GM12878 (cell line): ENCODE results near the gene GBP6. TPM values are rescaled to one million over a fixed set of nuclear protein-coding genes. Genes with fewer than 3 reads are reported as not detected.

Experiments used
- ATF2 ChIP-seq: IDR thresholded peaks from 2 replicates; pipeline ENCODE4 v1.6.1; 2012; ENCODE audit warnings: low read length, inconsistent platforms
- BRCA1 ChIP-seq: IDR thresholded peaks from 2 replicates; pipeline ENCODE4 v1.6.1; 2011; ENCODE audit warnings: low read depth, low read length, improper control_type of control experiment
- E2F4 ChIP-seq: IDR thresholded peaks from 2 replicates; pipeline ENCODE4 v1.6.1; 2012; ENCODE audit warnings: low read depth, low read length, improper control_type of control experiment
- EGR1 ChIP-seq, 2 experiments: IDR thresholded peaks; 1 replicate in 1 of 2; 2 replicates in 1 of 2; pipeline ENCODE4 v1.6.1; 2011 to 2012; ENCODE audit warnings: low read depth in 2 of 2, low read length in 2 of 2, borderline replicate concordance in 1 of 2, mild to moderate bottlenecking in 1 of 2, moderate library complexity in 1 of 2
- IKZF1 ChIP-seq: fragments of 450-650 bp; conservative IDR thresholded peaks from 2 replicates; pipeline ENCODE4 v1.6.1; 2017; ENCODE audit warnings: antibody characterized with exemption, mild to moderate bottlenecking
- IKZF2 ChIP-seq, 2 experiments: fragments of 450-650 bp; IDR thresholded peaks; 2 replicates each; pipeline ENCODE4 v1.6.1; 2017; ENCODE audit warnings: mild to moderate bottlenecking in 2 of 2, moderate library complexity in 2 of 2
- IRF3 ChIP-seq: fragments of 450-650 bp; IDR thresholded peaks from 2 replicates; pipeline ENCODE4 v1.6.1; 2014; ENCODE audit warnings: mild to moderate bottlenecking
- IRF4 ChIP-seq: IDR thresholded peaks from 2 replicates; pipeline ENCODE4 v1.6.1; 2011; ENCODE audit warnings: low read depth, low read length
- JUNB ChIP-seq: IDR thresholded peaks from 2 replicates; pipeline ENCODE4 v1.6.1; 2016; ENCODE audit warnings: antibody characterized with exemption, mild to moderate bottlenecking
- JUND ChIP-seq: IDR thresholded peaks from 2 replicates; pipeline ENCODE4 v1.6.1; 2012; ENCODE audit warnings: low read depth, mild to moderate bottlenecking, low read length, improper control_type of control experiment, moderate library complexity
- MEF2A ChIP-seq: IDR thresholded peaks from 2 replicates; pipeline ENCODE4 v1.6.1; 2011; ENCODE audit warnings: low read depth, mild to moderate bottlenecking, low read length, moderate library complexity; ENCODE audit not compliant: insufficient read depth
- MEF2B ChIP-seq: fragments of 450-650 bp; IDR thresholded peaks from 2 replicates; pipeline ENCODE4 v1.6.1; 2018; ENCODE audit warnings: mild to moderate bottlenecking, moderate library complexity; ENCODE audit not compliant: partially characterized antibody, poor library complexity, severe bottlenecking
- MLLT1 ChIP-seq: fragments of 450-650 bp; IDR thresholded peaks from 2 replicates; pipeline ENCODE4 v1.6.1; 2016; ENCODE audit warnings: mild to moderate bottlenecking
- MXI1 ChIP-seq: fragments of 150-350 bp; IDR thresholded peaks from 2 replicates; pipeline ENCODE4 v1.6.1; 2011; ENCODE audit warnings: low read depth, mild to moderate bottlenecking, inconsistent platforms, low read length, improper control_type of control experiment
- NBN ChIP-seq: fragments of 450-650 bp; IDR thresholded peaks from 2 replicates; pipeline ENCODE4 v1.6.1; 2016
- NFIC ChIP-seq: IDR thresholded peaks from 2 replicates; pipeline ENCODE4 v1.6.1; 2012; ENCODE audit warnings: low read depth, mild to moderate bottlenecking, inconsistent platforms, low read length, moderate library complexity
- POLR2A ChIP-seq: IDR thresholded peaks from 2 replicates; pipeline ENCODE4 v1.6.1; 2011; ENCODE audit warnings: low read depth, mild to moderate bottlenecking, low read length
- POU2F2 ChIP-seq: IDR thresholded peaks from 3 replicates; pipeline ENCODE4 v1.6.1; 2011; ENCODE audit warnings: low read depth, mild to moderate bottlenecking, low read length, borderline replicate concordance
- RBBP5 ChIP-seq: fragments of 200-600 bp; sonication (generic); conservative IDR thresholded peaks from 2 replicates; pipeline ENCODE4 v1.6.1; 2016
- RUNX3 ChIP-seq: IDR thresholded peaks from 2 replicates; pipeline ENCODE4 v1.6.1; 2012; ENCODE audit warnings: low read length, inconsistent platforms
- polyA plus RNA-seq, 11 experiments: library from polyadenylated mRNA; depleted of rRNA in 4 of 11; unstranded in 6 of 11; stranded (reverse) in 5 of 11; fragments of >200 nt; fragmentation: Nextera tagmentation in 4 of 11; fragmentation: Illumina TruSeq in 1 of 11; extraction: Ambion mirVana in 4 of 11; extraction: Trizol in 1 of 11; gene quantifications; 1 replicate in 1 of 11; 2 replicates in 10 of 11; pipeline versions ENCODE4 v1.2.1 to v1.2.3, GENCODE V29; 2011 to 2016; ENCODE audit warnings: inconsistent platforms in 2 of 11, missing spikeins in 2 of 11, low read depth in 1 of 11
- total RNA-seq, 4 experiments: library from RNA; depleted of rRNA in 3 of 4; stranded (reverse); fragments of >200 nt in 3 of 4; fragmentation: Illumina TruSeq in 1 of 4; extraction: Trizol in 1 of 4; gene quantifications; 2 replicates each; pipeline versions ENCODE4 v1.2.1 to v1.2.3, GENCODE V29; 2013 to 2021

GBP6 gene
- total and polyA plus RNA-seq, 10 of the 15 experiments (the other 5 are each of a cell fraction or from before 2014, with no cell fraction given), result 0.03 to 2.7 (median 0.05) TPM; not detected in 6

- TF ChIP-seq MLLT1 (no peak), IRF3 (no peak), BRCA1 (no peak), IRF4 (peak; percentile 84), RBBP5 (no peak), MEF2B (peak; percentile 40), IKZF1 (peak; percentile 36; the same call in 1 of the 2 replicates), MEF2A (0 out of 2 replicates have a peak, but pooled peaks have one; percentile 63), E2F4 (no peak), EGR1 (IDR thresholded peaks at IDR 0.05; ENCODE audit: borderline replicate concordance in 1 of 2, low read depth in 2 of 2, low read length in 2 of 2) (no peak), POLR2A (no peak), JUNB (peak; percentile 74), IKZF2 (IDR thresholded peaks at IDR 0.05) (peak; percentile 44 to 49; a peak in 3 of 4 replicates), ATF2 (peak; percentile 75), JUND (no peak), POU2F2 (peak; percentile 87), NBN (0 out of 2 replicates have a peak, but pooled peaks have one; percentile 21), RUNX3 (peak; percentile 85), MXI1 (no peak), NFIC (peak; percentile 57; the same call in 1 of the 2 replicates)
Observed at GRCh38 chr1:89363196-89363595, 663 bp upstream of the GBP6 start (continued).
